ENCODE data around the gene CDH2.

The CDH2 gene

GRCh38 chr18:27901424-27902226 is 275.3 kb downstream of the CDH2 start:
- no peak for DNase-seq
